Right lobe of liver (tissue), 4 donors: ENCODE data around the gene TANC2.

Experiments used
- CTCF ChIP-seq, 4 donors: fragments of 200-600 bp in 3 of 4; fragments of 450-650 bp in 1 of 4; IDR thresholded peaks; one replicate each; pipeline versions ENCODE4 v1.5.1 to v1.8.0; 2016 to 2022; ENCODE audit warnings: antibody characterized with exemption in 4 of 4, mild to moderate bottlenecking in 2 of 4
- POLR2A ChIP-seq: fragments of 450-650 bp; IDR thresholded peaks from one replicate; pipeline ENCODE4 v1.6.1; 2017; ENCODE audit warnings: antibody characterized with exemption, mild to moderate bottlenecking
- donor health status: DM: no; HTN: no; CAD: no.
- donor health status: DM: no; HTN: no; CAD: no.
- donor health status: DM: no; HTN: yes; CAD: no.

DNA sequence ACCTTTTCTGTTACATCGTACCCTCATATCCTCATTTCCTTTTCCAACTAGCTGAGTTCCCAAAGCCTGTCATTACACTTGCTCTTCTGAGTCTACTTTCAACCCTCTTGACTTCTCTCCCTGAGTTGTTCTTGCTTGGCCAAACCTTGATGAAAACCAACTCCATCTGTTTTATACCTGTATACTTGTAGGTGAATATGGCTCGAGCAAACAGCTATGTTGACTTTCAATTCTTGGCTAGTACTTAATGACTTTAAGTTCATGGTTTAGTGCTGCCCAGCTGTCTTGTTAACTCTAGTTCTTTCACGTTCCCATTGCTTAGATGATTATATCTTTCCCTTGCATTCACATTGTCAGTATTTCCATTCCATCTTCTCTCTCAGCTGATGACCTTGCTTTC, 14.8 kb downstream of the TANC2 start:
- TF ChIP-seq CTCF (IDR thresholded peaks at IDR 0.05), result no peak
- TF ChIP-seq POLR2A, result no peak
